HG03575 (cell line): ENCODE results near the gene NUP210.

Experiments used
- ATAC-seq: cut with Tn5 transposase; IDR thresholded peaks from one replicate; pipeline ENCODE4 v1.9.1; 2021; ENCODE audit not compliant: unreplicated experiment, insufficient number of reproducible peaks, low FRiP score; ENCODE audit errors: extremely low read depth

The NUP210 gene

GRCh38 chr3:13362551-13362950 is 57.6 kb downstream of the NUP210 start:
- ATAC-seq: no peak

GRCh38 chr3:13359916-13360315 is 60.2 kb downstream of the NUP210 start:
- no peak for ATAC-seq

GRCh38 chr3:13358643-13359042 is 61.5 kb downstream of the NUP210 start:
- no peak for ATAC-seq

- ATAC-seq: no peak
Measured at GRCh38 chr3:13358051-13358450, 62.1 kb downstream of the NUP210 start.

- no peak for ATAC-seq
Measured at GRCh38 chr3:13357074-13357473, 63.0 kb downstream of the NUP210 start.

- ATAC-seq: no peak
Measured at GRCh38 chr3:13353936-13354542, 66.1 kb downstream of the NUP210 start.

GRCh38 chr3:13353506-13353905 is 66.6 kb downstream of the NUP210 start:
- no peak for ATAC-seq

- ATAC-seq: no peak
Measured at GRCh38 chr3:13352621-13353131, 67.4 kb downstream of the NUP210 start.

- ATAC-seq: no peak
Measured at GRCh38 chr3:13349823-13350222, 70.3 kb downstream of the NUP210 start.

GRCh38 chr3:13348661-13349396 is 71.3 kb downstream of the NUP210 start:
- ATAC-seq: no peak

- ATAC-seq: no peak
Measured at GRCh38 chr3:13348100-13348499, 72.0 kb downstream of the NUP210 start.

- no peak for ATAC-seq
Measured at GRCh38 chr3:13347390-13347950, 72.7 kb downstream of the NUP210 start.

- ATAC-seq: no peak
Measured at GRCh38 chr3:13346481-13347389, 73.4 kb downstream of the NUP210 start.

- ATAC-seq: no peak
Measured at GRCh38 chr3:13345772-13346171, 74.3 kb downstream of the NUP210 start.

GRCh38 chr3:13345284-13345683 is 74.8 kb downstream of the NUP210 start:
- no peak for ATAC-seq

GRCh38 chr3:13344663-13345062 is 75.5 kb downstream of the NUP210 start:
- no peak for ATAC-seq

- no peak for ATAC-seq
Measured at GRCh38 chr3:13343601-13344000, 76.5 kb downstream of the NUP210 start.

- no peak for ATAC-seq
Measured at GRCh38 chr3:13341229-13341905, 78.8 kb downstream of the NUP210 start.

- ATAC-seq: no peak
Measured at GRCh38 chr3:13339833-13340232, 80.3 kb downstream of the NUP210 start.
